IgD-negative memory B cell (primary cell): ENCODE measurements around the gene ITGA11. TPM values are rescaled to one million over a fixed set of nuclear protein-coding genes. Genes with fewer than 3 reads are reported as not detected.

Source experiments
- H3K27ac Mint-ChIP-seq, 3 donors: one replicate each; pipeline ENCODE4 v1.8.0; 2020 to 2022; ENCODE audit warnings: mild to moderate bottlenecking in 3 of 3, mixed read lengths in 3 of 3, moderate library complexity in 1 of 3
- H3K27me3 Mint-ChIP-seq: one replicate; pipeline ENCODE4 v1.8.0; 2021; ENCODE audit warnings: mixed read lengths
- H3K36me3 Mint-ChIP-seq: one replicate; pipeline ENCODE4 v1.8.0; 2020; ENCODE audit warnings: mild to moderate bottlenecking, mixed read lengths
- H3K4me1 Mint-ChIP-seq, 3 donors: one replicate each; pipeline ENCODE4 v1.8.0; 2020 to 2022; ENCODE audit warnings: mixed read lengths in 3 of 3, mild to moderate bottlenecking in 1 of 3
- H3K4me3 Mint-ChIP-seq, 4 donors: one replicate each; pipeline ENCODE4 v1.8.0; 2020 to 2022; ENCODE audit warnings: mild to moderate bottlenecking in 4 of 4, mixed read lengths in 4 of 4, moderate library complexity in 3 of 4
- H3K9me3 Mint-ChIP-seq, 3 donors: one replicate each; pipeline ENCODE4 v1.8.0; 2020 to 2021; ENCODE audit warnings: mixed read lengths in 3 of 3, mild to moderate bottlenecking in 1 of 3
- polyA plus RNA-seq: library from polyadenylated mRNA; unstranded; fragments of 300-500 nt; fragmentation: Illumina TruSeq; gene quantifications from one replicate; pipeline ENCODE4 v1.2.3, GENCODE V29; 2021

Gene ITGA11
- polyA plus RNA-seq, 1 donor from 2014 or later: not detected

DNA sequence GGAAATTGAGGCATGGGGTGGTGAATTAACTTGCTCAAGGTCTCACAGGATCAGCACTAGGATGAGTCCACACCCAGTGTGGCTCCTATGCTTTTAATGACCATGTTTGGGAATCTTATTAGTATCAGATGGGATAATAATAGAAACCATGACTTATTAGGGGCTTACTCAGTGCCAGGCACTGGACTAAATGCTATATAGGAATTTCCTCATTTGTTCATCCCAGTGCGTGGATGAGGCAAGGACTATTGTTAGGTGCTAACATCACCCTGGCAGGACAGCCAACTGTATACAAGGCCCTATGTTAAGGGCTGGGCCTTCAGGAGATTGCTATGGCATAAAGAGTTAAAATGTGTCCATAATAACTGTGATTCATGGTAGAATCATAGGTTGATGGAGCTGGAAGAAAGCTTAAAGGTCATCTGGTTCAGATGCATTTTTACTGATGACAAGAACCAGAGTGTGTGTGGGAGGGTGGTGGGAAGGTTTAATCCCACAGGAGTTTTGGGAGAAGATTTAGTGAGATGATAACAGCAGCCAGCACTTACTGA is 159.2 kb downstream of the ITGA11 start:
- Mint-ChIP-seq H3K36me3 (peaks cover 4% of the 10 kb centered on the region), H3K9me3 (no peaks in the 10 kb centered on the region), H3K27me3 (peaks cover 2% of the 10 kb centered on the region), H3K4me3 (peak overlapping the region in 1 of 4 donors; percentile 16), H3K27ac (peak overlapping the region in 2 of 3 donors; percentile 16 to 83), H3K4me1 (peaks cover 7 to 12% (median 11%) of the 10 kb centered on the region in 3 donors)

DNA sequence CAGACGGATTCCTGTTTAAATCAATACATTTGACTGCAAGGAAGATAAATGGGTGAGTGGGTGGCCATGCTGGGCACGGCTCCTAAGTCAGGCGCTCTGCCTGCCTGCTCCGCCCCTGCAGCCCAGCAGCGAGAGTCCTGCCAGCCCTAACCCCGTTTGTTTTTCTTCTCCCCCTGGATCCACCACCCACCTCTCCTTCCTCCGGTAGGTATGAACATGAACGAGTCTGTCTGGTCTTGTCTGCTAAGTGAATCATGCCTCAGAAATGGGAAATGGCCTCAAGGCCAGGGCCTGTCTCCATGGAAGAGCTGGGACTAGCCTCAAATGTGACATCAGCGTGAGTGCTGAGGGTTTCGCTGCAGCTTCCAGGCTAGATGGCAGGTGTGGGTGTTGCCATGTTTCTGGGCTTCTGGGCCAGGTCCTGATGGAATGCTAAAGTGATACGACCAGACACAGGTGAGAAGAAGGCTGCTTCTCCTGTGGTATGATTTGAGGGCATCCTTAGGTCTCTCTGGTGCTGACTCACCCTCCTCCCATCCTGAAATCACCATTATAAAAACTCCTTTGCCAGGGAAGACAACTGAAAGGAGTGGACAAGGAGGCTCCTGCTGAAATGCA is 160.0 kb downstream of the ITGA11 start:
- H3K27me3 Mint-ChIP-seq: peaks cover 2% of the 10 kb centered on the region
- H3K4me1 Mint-ChIP-seq: peaks cover 3 to 9% (median 5%) of the 10 kb centered on the region in 3 donors
- no peaks in the 10 kb centered on the region for H3K9me3 Mint-ChIP-seq
- no peak overlapping the region for H3K27ac Mint-ChIP-seq
- no peak overlapping the region for H3K4me3 Mint-ChIP-seq
- peaks cover 4% of the 10 kb centered on the region for H3K36me3 Mint-ChIP-seq

DNA sequence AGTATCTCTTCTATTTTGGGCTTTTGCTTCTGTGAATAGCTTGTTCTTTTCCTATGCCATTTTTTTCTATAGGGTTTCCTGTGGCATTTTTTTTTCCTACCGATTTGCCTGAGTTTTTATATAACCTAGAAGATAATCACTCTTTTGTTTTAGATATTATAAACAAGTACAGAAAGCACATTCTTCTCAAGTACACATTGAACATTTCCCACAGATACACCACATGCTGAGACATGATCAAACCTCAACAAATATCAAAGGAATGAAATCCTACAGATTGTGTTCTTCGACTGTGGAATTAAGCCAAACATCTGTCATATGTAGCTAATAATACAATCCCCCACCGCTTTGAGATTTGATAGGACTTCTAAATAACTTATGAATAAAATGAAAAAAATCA is 163.6 kb downstream of the ITGA11 start:
- Mint-ChIP-seq H3K27me3 (peaks cover 10% of the 10 kb centered on the region), H3K36me3 (peaks cover 4% of the 10 kb centered on the region), H3K4me1 (peaks cover 0 to 2% (median 1%) of the 10 kb centered on the region in 3 donors), H3K9me3 (no peaks in the 10 kb centered on the region), H3K27ac (no peak overlapping the region), H3K4me3 (no peak overlapping the region)

DNA sequence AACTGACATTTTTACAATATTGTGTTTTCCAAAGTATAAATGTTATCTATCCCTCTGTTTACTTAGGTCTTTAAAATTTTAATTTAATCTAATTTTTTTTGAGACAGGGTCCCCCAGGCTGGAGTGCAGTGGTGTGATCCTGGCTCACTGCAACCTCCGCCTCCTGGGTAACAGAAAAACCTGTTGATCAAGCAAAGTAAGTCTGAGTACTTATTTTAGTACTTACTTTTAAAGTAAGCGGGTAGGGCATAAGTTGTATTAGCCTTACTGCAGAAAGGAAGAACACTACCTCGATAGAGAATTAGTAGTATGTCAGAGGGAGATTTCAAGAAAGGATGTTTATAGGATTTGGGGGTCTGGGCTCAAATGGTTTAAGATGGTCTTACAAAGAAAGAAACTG is 166.3 kb downstream of the ITGA11 start:
- Mint-ChIP-seq H3K9me3 (no peaks in the 10 kb centered on the region), H3K27ac (no peak overlapping the region), H3K4me3 (no peak overlapping the region), H3K36me3 (peaks cover 1% of the 10 kb centered on the region), H3K27me3 (peaks cover 16% of the 10 kb centered on the region), H3K4me1 (peaks cover 0 to 2% (median 0%) of the 10 kb centered on the region in 3 donors)

DNA sequence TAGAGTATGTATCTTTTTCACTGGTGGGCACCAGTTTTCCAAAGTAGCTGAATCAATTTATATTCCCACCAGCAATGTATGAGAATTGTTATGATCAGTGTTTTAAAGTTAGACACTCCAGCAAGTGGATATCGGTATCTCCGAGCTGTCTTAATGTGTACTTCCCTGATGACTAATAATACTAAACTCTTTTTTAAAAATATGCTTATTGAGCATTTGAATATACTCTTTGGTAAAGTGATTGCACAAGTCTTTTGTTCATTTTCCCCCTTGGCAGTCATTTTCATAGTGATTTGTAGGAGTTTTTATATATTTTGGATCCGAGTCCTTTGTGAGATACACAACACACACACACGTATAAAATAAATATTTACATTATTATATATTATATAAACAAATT is 166.9 kb downstream of the ITGA11 start:
- Mint-ChIP-seq H3K27ac (no peak overlapping the region), H3K9me3 (no peaks in the 10 kb centered on the region), H3K4me3 (no peak overlapping the region), H3K36me3 (peaks cover 1% of the 10 kb centered on the region), H3K4me1 (peaks cover 0 to 2% (median 0%) of the 10 kb centered on the region in 3 donors), H3K27me3 (peaks cover 18% of the 10 kb centered on the region)

DNA sequence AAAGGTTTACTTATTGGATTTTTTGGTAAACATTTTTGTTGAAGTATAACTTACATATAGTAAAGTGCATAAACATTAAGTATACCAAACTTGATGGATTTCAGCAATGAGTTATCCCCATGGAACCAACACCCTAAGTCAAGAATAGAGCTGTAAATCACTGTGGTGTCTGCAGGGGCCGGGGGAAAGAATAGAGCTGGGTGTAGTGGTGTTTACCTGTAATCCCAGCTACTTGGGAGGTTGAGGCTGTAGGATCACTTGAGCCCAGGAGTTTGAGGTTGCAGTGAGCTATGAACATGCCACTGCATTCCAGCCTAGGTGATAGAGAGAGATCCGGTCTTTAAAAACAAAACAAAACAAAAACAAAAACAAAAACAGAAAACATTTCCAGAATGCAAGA is 167.7 kb downstream of the ITGA11 start:
- H3K36me3 Mint-ChIP-seq: peaks cover 1% of the 10 kb centered on the region
- H3K27me3 Mint-ChIP-seq: peaks cover 18% of the 10 kb centered on the region
- no peak overlapping the region for H3K27ac Mint-ChIP-seq
- no peak overlapping the region for H3K4me3 Mint-ChIP-seq
- H3K9me3 Mint-ChIP-seq: no peaks in the 10 kb centered on the region
- H3K4me1 Mint-ChIP-seq: peaks cover 0 to 2% (median 0%) of the 10 kb centered on the region in 3 donors

DNA sequence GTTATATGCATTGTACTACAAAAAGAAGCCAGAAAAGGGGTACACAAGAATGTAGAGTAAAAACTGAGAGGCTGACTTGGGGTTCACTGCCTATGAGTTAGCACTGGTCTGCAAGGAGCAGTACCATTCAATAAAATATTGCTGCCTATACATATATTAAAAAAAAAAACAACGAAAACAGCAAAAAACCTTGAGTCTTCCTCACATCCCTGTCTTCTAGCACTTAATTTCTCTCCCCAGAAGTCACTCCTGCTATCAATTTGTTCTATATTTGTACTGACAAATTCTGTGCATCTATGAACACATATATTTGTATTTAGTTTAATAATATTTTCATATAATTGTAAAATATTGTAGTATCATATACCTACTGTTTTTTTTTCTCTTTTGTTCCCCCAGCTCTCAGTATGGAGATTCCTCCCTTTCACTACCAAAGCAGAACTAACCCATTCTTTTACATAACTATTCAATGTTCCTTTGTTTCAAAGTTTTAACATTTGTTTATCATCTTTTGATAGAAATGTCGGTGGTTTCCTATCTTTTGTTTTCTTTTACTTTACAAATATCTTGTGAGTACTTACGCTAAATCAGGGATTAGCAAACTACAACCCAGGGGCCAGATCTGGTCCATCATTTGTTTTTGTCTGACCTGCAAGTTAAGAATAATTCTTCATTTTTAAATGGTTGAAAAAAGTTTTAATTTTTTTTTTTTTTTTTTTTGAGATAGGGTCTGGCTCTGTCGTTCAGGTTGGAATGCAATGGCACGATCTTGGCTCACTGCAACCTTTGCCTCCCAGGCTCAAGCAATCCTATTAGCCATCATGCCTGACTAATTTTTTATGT is 169.2 kb downstream of the ITGA11 start:
- Mint-ChIP-seq H3K4me3 (no peak overlapping the region), H3K27ac (no peak overlapping the region), H3K9me3 (no peaks in the 10 kb centered on the region), H3K27me3 (peaks cover 16% of the 10 kb centered on the region), H3K36me3 (no peaks in the 10 kb centered on the region), H3K4me1 (no peaks in the 10 kb centered on the region)

DNA sequence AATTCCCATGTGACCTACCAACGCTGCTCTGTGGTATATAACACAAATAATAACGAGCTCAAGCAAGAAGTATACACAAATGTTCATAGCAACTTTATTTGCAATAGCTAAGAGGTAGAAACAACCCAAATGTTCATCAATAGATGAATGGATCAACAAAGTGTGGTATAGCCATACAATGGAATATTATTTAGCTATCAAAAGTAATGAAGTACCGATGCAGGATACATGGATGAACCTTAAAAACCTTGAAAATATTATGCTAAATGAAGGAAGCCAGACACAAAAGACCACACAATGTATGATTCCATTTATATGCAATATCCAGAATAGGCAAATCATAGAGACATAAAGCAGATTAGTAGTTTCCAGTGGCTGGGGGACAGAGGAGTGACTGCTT is 170.0 kb downstream of the ITGA11 start:
- Mint-ChIP-seq H3K4me1 (peaks cover 0 to 1% (median 0%) of the 10 kb centered on the region in 3 donors), H3K4me3 (no peak overlapping the region), H3K27me3 (peaks cover 18% of the 10 kb centered on the region), H3K27ac (no peak overlapping the region), H3K9me3 (no peaks in the 10 kb centered on the region), H3K36me3 (no peaks in the 10 kb centered on the region)

DNA sequence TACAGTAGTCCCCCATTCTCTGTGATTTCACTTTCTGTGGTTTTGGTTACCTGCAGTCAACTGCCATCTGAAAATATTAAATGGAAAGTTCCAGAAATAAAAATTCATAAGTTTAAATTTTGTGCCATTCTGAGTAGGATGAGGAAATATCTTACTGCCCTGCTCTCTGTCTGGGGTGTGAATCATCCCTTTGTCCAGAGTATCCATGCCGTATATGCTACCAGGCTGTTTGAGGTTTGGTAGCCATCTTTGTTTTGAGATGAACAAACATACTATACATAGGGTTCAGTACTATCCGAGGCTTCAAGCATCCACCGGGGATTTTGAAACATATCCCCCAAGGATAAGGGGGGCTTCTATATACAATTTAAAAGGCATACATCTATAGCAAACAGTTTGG is 170.7 kb downstream of the ITGA11 start:
- H3K27ac Mint-ChIP-seq: no peak overlapping the region
- peaks cover 0 to 2% (median 1%) of the 10 kb centered on the region in 3 donors for H3K4me1 Mint-ChIP-seq
- H3K36me3 Mint-ChIP-seq: no peaks in the 10 kb centered on the region
- H3K9me3 Mint-ChIP-seq: no peaks in the 10 kb centered on the region
- peaks cover 21% of the 10 kb centered on the region for H3K27me3 Mint-ChIP-seq
- H3K4me3 Mint-ChIP-seq: no peak overlapping the region

DNA sequence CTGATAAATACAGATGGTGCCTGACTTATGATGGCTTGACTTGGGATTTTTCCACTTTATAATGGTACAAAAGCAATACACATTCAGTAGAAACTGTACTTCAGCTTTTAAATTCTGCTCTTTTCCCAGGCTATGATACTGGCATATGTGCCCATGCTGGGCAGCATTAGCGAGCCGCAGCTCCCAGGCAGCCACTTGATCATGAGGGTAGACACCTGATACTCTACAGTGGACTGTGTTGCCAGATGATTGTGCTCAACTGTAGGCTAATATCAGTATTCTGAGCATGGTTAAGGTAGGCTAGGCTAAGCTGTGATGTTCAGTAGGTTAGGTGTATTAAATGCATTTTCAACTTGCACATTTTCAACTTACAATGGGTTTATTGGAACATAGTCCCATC is 172.1 kb downstream of the ITGA11 start:
- Mint-ChIP-seq H3K4me1 (peaks cover 0 to 2% (median 1%) of the 10 kb centered on the region in 3 donors), H3K4me3 (no peak overlapping the region), H3K9me3 (no peaks in the 10 kb centered on the region), H3K36me3 (no peaks in the 10 kb centered on the region), H3K27me3 (peaks cover 23% of the 10 kb centered on the region), H3K27ac (no peak overlapping the region)

DNA sequence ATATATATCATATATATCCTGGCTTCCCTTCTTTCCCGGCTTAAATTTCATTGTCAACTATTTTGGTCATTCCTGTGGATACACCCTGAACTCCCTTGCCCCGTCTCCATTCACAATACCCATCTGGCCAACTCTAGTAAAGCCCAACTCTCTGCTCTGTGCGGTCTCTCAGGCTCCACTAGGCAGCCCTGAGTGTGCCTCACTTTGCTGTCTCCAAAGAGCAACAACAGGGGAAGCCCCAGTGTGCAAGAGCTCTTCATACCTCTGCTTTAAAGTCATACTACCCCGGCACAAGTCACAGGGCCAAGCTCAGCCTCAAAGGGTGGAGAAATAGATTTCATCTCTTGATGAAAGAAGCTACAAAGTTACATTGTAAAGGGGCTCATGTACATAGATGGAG is 173.3 kb downstream of the ITGA11 start:
- Mint-ChIP-seq H3K27me3 (peaks cover 22% of the 10 kb centered on the region), H3K36me3 (no peaks in the 10 kb centered on the region), H3K4me1 (peaks cover 0 to 2% (median 1%) of the 10 kb centered on the region in 3 donors), H3K9me3 (no peaks in the 10 kb centered on the region), H3K4me3 (no peak overlapping the region), H3K27ac (no peak overlapping the region)

DNA sequence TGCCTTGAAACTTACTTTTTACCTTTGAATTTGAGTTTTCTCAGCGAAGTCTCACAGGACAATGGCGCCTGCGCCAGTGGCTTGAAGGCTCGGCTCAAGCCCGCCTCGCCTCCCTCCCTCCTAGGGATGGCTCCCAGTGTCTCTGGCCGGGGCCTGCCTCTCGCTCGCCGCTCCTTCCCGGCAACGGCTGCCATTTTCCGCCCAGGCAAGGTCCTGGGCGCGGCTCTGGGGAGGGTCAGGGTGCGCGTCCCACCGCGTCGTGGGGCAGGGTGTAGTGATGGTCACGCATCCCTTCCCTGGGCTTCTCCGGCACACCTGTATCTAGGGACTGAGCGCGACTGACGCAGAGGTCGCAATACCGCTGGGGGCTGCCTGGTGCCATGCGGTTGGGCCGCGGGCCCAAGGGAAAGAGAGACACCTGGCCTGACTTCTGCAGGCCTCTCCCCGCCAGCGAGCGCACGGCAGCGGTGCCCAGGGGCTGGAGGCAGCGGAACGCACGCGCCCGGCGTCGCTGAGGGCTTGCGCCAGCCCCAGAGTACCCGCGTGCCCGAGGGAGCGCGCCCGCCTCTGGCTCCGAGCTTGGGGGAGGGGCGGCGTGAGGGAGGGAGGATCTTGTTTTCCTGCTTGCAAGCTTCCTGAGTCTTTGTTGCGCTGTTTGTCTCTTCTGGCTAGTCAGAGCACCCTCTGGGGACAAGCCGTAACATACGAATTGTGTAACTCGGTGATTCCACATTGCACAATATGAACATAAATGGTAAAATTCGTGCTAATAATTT is 175.1 kb downstream of the ITGA11 start:
- Mint-ChIP-seq H3K4me3 (peak overlapping the region; percentile 35 to 89 (median 74)), H3K27ac (peak overlapping the region in 1 of 3 donors; percentile 74), H3K27me3 (peaks cover 17% of the 10 kb centered on the region), H3K4me1 (peaks cover 1 to 7% (median 2%) of the 10 kb centered on the region in 3 donors), H3K9me3 (no peaks in the 10 kb centered on the region), H3K36me3 (no peaks in the 10 kb centered on the region)

DNA sequence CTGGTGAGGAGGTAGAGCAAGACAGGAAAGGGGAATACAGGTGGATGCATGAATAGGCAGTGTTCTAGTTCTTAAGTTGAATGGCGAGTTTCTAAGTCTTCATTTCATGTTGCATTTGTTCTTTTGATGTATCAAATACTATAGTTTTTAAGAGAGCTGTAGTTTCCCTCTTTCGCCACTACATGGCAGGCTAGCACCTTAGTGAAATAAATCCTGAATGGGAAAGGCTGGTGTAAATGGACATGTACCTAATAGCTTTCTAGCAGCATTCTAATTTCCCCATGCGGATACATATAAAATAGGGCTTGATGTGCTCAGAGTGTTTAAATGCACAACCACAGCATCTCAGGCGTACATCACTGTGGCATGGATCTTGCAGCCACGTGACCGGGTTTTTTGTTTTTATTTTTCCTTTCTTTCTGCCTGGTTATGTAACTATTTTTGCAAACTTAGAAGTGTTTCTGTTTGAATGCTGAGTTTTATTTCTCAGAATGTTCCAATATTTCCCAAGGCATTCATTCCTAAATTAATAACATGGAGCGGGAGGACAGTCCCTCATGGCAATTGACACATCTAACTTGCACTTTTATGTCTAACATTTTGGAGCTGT is 178.9 kb downstream of the ITGA11 start:
- peaks cover 14% of the 10 kb centered on the region for H3K27me3 Mint-ChIP-seq
- no peaks in the 10 kb centered on the region for H3K36me3 Mint-ChIP-seq
- no peak overlapping the region for H3K4me3 Mint-ChIP-seq
- peak overlapping the region in 1 of 3 donors; percentile 21 for H3K27ac Mint-ChIP-seq
- H3K9me3 Mint-ChIP-seq: no peaks in the 10 kb centered on the region
- H3K4me1 Mint-ChIP-seq: peaks cover 1 to 7% (median 4%) of the 10 kb centered on the region in 3 donors

DNA sequence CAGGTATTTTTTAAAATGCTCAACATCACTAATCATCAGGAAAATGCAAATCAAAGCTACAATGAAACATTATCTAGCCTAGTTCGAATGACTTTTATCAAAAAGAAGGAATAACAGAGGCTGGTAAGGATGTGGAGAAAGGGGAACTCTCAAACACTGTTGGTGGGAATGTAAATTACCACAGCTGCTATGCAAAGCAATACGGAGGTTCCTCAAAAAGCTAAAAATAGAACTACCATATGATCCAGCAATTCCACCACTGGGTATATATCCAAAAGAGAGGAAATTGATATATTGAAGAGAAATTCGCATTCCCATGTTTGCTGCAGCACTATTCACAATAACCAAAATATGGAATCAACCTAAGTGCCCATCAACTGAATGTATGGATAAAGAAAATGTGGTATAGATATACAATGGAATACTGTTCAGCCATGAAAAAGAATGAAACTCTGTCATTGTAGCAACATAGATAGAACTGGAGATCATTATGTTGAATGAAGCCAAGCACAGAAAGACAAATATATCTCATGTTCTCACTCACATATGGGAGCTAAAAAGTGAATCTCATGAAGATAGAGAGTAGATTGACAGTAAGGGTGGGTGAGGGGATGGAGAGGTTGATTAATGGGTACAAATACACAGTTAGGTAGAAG is 182.8 kb downstream of the ITGA11 start:
- H3K27ac Mint-ChIP-seq: no peak overlapping the region
- no peak overlapping the region for H3K4me3 Mint-ChIP-seq
- H3K4me1 Mint-ChIP-seq: peaks cover 0 to 7% (median 2%) of the 10 kb centered on the region in 3 donors
- H3K9me3 Mint-ChIP-seq: peaks cover 2 to 6% (median 5%) of the 10 kb centered on the region in 3 donors
- H3K27me3 Mint-ChIP-seq: peaks cover 2% of the 10 kb centered on the region
- no peaks in the 10 kb centered on the region for H3K36me3 Mint-ChIP-seq
